Breast epithelium (tissue), 4 donors: ENCODE measurements around the gene HSDL1. TPM values are rescaled to one million over a fixed set of nuclear protein-coding genes. Genes with fewer than 3 reads are reported as not detected.

Experiments
- DNase-seq, 2 donors: peaks; one replicate each; pipeline ENCODE4 v3.0.0-alpha.2; 2019; ENCODE audit warnings: low spot score in 2 of 2
- H3K27ac ChIP-seq, 2 donors: fragments of 200-600 bp; sonication (generic) in 1 of 2; one replicate each; pipeline ENCODE4 v1.5.1; 2016 to 2019; ENCODE audit warnings: mild to moderate bottlenecking in 1 of 2
- H3K27me3 ChIP-seq, 2 donors: fragments of 200-600 bp; sonication (generic) in 1 of 2; one replicate each; pipeline versions ENCODE4 v1.5.1 to v1.6.0; 2017 to 2019; ENCODE audit warnings: control low read depth in 1 of 2, mild to moderate bottlenecking in 1 of 2
- H3K36me3 ChIP-seq: fragments of 200-600 bp; one replicate; pipeline ENCODE4 v1.5.1; 2019
- H3K4me1 ChIP-seq, 2 donors: fragments of 200-600 bp; sonication (generic); one replicate each; pipeline ENCODE4 v1.5.1; 2016 to 2019; ENCODE audit warnings: control low read depth in 1 of 2
- H3K4me3 ChIP-seq, 3 donors: fragments of 200-600 bp; sonication (generic); 1 replicate in 2 of 3; 2 replicates in 1 of 3; pipeline ENCODE4 v1.5.1; 2016 to 2019; ENCODE audit warnings: mild to moderate bottlenecking in 3 of 3, moderate library complexity in 2 of 3
- H3K9me3 ChIP-seq, 2 donors: fragments of 200-600 bp; sonication (generic) in 1 of 2; one replicate each; pipeline ENCODE4 v1.5.1; 2016 to 2019; ENCODE audit warnings: control low read depth in 1 of 2
- POLR2A ChIP-seq: fragments of 450-650 bp; IDR thresholded peaks from one replicate; pipeline ENCODE4 v1.6.1; 2016; ENCODE audit warnings: antibody characterized with exemption, mild to moderate bottlenecking, moderate library complexity
- POLR2AphosphoS5 ChIP-seq, 3 donors: sonication (generic); formaldehyde crosslinking; IDR thresholded peaks; one replicate each; pipeline ENCODE4 v1.6.1; 2017; ENCODE audit warnings: antibody characterized with exemption in 3 of 3
- intact Hi-C: fragments of 100-400 bp; cut with DNase I; formaldehyde crosslinking; loops from one replicate; pipeline ENCODE4 v1.15.1; 2023; ENCODE audit warnings: low total_unique reads
- total RNA-seq, 3 donors: library from RNA; depleted of rRNA; stranded (reverse); fragments of >200 nt; gene quantifications; one replicate each; pipeline ENCODE4 v1.1.0, GENCODE V29; 2016
- TF ChIP-seq, protein P1 (sequence below), 3 donors: fragments of 450-650 bp; IDR thresholded peaks; one replicate each; pipeline ENCODE4 v1.5.1; 2016 to 2017; ENCODE audit warnings: antibody characterized with exemption in 3 of 3, mild to moderate bottlenecking in 3 of 3, moderate library complexity in 3 of 3

Gene HSDL1
- total RNA-seq, 3 donors from 2014 or later = 17.0 to 25.8 (median 21.0) TPM

DNA sequence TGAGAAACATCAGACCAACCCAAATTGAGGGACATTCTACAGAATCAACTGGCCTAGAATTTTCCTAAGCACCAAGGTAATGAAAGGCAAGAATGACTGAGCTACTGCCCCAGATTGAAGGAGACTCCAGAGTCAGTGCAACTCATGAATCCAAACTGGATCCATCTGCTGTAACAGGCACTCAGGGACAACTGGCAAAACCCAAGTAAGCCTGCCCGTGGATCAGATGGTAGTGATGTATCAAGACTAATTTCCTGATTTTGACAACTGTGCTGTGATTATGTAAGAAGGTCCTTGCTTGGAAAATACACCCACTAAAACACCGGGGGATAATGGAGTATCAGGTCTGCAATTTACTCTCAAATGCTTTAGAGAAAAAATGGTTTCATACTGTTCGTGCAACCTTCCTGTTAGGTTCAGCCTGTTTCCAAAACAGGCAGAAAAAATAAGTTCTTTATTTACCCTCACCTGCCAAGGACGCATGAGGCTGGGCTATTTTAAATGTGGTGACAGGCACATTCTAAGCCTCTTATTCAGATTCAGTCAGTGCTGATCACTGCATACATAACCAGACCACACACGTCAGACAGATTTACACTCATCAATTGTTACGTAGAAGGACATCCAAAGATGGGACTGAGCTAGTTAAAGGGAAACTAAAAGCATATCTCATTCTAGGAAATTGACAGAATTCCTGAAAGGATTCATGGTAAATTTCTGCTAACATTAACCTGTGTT is 35.2 kb downstream of the HSDL1 start:
- no peaks in the 10 kb centered on the region for H3K4me1 ChIP-seq
- H3K36me3 ChIP-seq = no peaks in the 10 kb centered on the region
- no peak for DNase-seq
- TF ChIP-seq POLR2A = no peak
- H3K9me3 ChIP-seq = no peaks in the 10 kb centered on the region
- no peak overlapping the region for H3K4me3 ChIP-seq
- intact Hi-C loops = no loop called here
- no peaks in the 10 kb centered on the region for H3K27me3 ChIP-seq
- no peak overlapping the region for H3K27ac ChIP-seq

DNA sequence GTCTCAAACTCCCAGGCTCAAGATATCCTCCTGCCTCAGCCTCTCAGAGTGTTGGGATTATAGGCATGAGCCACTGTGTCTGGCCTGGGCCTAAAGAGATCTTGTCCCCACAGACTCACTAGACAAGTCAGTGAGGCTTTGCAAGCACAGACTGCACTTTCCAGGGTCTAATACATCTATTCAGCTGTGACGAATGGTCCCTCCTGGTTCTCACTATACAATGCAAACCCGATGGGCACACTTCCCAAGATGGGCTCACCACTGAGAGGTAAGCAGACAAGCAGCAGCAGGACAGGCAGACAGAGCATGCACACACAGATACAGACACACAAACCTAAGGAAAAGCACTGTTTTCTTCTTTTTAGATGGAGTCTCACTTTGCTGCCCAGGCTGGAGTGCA is 37.1 kb downstream of the HSDL1 start:
- H3K27me3 ChIP-seq = no peaks in the 10 kb centered on the region
- no peak overlapping the region for H3K4me3 ChIP-seq
- TF ChIP-seq POLR2AphosphoS5 (IDR thresholded peaks at IDR 0.05) = no peak
- no peak for TF ChIP-seq POLR2A
- TF ChIP-seq, protein P1, sequence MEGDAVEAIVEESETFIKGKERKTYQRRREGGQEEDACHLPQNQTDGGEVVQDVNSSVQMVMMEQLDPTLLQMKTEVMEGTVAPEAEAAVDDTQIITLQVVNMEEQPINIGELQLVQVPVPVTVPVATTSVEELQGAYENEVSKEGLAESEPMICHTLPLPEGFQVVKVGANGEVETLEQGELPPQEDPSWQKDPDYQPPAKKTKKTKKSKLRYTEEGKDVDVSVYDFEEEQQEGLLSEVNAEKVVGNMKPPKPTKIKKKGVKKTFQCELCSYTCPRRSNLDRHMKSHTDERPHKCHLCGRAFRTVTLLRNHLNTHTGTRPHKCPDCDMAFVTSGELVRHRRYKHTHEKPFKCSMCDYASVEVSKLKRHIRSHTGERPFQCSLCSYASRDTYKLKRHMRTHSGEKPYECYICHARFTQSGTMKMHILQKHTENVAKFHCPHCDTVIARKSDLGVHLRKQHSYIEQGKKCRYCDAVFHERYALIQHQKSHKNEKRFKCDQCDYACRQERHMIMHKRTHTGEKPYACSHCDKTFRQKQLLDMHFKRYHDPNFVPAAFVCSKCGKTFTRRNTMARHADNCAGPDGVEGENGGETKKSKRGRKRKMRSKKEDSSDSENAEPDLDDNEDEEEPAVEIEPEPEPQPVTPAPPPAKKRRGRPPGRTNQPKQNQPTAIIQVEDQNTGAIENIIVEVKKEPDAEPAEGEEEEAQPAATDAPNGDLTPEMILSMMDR (IDR thresholded peaks at IDR 0.05) = no peak
- intact Hi-C loops = no loop called here
- DNase-seq = no peak
- no peaks in the 10 kb centered on the region for H3K9me3 ChIP-seq
- no peaks in the 10 kb centered on the region for H3K4me1 ChIP-seq
- no peaks in the 10 kb centered on the region for H3K36me3 ChIP-seq
- no peak overlapping the region for H3K27ac ChIP-seq

DNA sequence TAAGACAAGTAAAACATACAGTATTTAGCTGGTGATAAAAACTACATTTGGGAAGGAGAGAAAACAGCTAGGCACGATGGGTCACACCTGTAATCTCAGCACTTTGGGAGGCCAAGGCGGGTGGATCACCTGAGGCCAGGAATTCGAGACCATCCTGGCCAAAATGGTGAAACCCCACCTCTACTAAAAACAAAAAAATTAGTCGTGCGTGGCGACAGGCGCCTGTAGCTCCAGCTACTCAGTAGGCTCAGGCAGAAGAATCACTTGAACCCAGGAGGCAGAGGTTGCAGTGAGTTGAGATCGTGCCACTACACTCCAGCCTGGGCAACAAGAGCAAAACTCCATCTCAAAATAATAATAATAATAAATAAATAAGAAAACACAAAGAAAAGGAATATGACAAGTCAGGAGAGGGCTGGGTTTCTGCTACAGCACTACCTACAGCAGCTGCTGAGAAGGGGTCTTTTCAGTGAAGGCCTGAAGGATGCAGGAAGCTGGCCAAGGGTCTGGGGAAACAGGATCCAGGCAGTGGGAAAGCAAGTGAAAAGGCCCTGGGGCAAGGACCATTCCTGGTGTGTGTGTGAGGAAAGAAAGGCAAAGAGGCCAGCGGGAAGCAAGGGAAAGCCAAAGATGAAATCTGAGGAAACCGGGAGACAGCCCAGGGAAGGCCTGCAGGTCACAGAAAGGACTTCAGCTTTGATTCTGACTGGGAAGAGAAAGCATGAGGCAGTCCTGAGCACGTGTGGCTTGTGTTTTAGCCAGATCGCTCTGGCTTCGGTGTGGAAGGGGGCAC is 38.8 kb downstream of the HSDL1 start:
- Histone ChIP-seq H3K27ac (peak overlapping the region; percentile 58 to 68), H3K4me1 (no peaks in the 10 kb centered on the region), H3K4me3 (no peak overlapping the region), H3K36me3 (no peaks in the 10 kb centered on the region), H3K9me3 (no peaks in the 10 kb centered on the region), H3K27me3 (no peaks in the 10 kb centered on the region)
- intact Hi-C loops = no loop called here
- TF ChIP-seq POLR2AphosphoS5 (IDR thresholded peaks at IDR 0.05) (no peak), POLR2A (no peak)
- TF ChIP-seq, protein P1 (IDR thresholded peaks at IDR 0.05) = no peak
- no peak for DNase-seq

DNA sequence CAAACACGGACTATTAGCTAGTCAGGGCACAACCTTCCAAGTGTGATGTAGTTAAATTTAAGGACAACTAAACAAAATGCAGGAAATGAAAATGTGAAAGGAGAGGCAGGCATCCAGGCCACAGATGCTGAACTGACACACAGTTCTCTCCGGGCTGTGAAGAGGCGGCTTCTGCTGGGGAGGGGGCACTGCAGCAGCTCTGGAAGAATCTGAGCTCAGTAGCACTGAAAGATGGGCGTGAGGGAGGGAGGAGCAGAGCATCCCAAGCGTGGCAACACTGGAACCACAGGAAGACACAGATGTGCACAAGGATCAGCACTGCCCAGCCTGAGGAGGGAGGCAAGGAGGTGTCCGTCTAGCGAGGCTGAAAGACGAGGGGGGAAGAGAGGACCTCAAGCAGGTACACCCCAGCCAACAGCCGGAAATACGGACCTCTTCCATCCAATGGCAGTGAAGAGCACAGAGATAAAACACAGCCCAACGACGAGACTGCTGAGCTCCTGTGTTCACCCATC is 39.6 kb downstream of the HSDL1 start:
- Histone ChIP-seq H3K27me3 (no peaks in the 10 kb centered on the region), H3K4me1 (no peaks in the 10 kb centered on the region), H3K27ac (peak overlapping the region in 1 of 2 donors; percentile 58), H3K9me3 (no peaks in the 10 kb centered on the region), H3K4me3 (no peak overlapping the region), H3K36me3 (no peaks in the 10 kb centered on the region)
- TF ChIP-seq, protein P1 (IDR thresholded peaks at IDR 0.05) = no peak
- TF ChIP-seq POLR2AphosphoS5 (IDR thresholded peaks at IDR 0.05) (no peak), POLR2A (no peak)
- no peak for DNase-seq
- intact Hi-C loops = no loop called here

DNA sequence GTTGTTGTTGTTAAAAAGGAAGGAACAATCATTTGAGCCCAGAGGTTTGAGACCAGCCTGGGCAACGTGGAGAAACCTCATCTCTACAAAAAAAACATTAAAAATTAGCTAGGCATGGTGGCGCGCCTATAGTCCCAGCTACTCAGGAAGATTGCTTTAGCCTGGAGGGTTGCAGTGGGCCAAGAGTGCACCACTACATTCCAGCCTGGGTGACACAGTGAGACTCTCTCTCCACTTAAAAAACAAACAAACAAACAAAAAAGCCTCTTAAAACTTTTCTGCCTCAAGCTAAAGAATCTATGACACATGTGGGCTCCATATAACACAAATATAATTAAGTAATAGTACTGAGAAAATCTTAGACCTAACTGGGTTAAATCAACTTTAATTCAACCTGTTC is 40.7 kb downstream of the HSDL1 start:
- Histone ChIP-seq H3K9me3 (no peaks in the 10 kb centered on the region), H3K4me3 (no peak overlapping the region), H3K27ac (peak overlapping the region in 1 of 2 donors; percentile 58), H3K27me3 (no peaks in the 10 kb centered on the region), H3K36me3 (no peaks in the 10 kb centered on the region), H3K4me1 (no peaks in the 10 kb centered on the region)
- TF ChIP-seq, protein P1 (IDR thresholded peaks at IDR 0.05) = no peak
- no peak for TF ChIP-seq POLR2AphosphoS5 (IDR thresholded peaks at IDR 0.05)
- no peak for TF ChIP-seq POLR2A
- DNase-seq = no peak
- intact Hi-C loops = no loop called here
